Measurements from ENCODE around the gene REP15.

DNA sequence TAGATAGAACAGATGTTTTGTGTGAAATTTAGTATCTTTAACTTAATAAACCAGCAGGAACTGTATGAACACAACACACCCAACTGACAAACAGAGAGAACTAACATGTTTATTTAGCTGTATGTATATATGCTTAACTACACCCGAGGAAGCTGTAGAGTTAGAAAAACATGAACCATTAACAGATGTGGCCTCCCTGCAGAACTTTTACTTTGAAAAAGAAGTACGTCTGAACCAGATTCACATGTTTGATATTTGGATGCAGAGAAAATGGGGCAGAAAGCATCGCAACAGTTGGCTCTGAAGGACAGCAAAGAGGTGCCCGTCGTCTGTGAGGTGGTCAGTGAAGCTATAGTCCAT lies at the start of gene REP15:
- no peak for TF ChIP-seq STAT1 (IDR thresholded peaks at IDR 0.05; ENCODE audit: unreplicated experiment)
- TF ChIP-seq CTCF (conservative IDR thresholded peaks at IDR 0.05; ENCODE audit: low read depth in 2 of 2), result no peak
- no peak for TF ChIP-seq POLR2AphosphoS5 (IDR thresholded peaks at IDR 0.05; ENCODE audit: low read depth)
- no peak for TF ChIP-seq ZNF114 (CRISPR knock-in tag; IDR thresholded peaks at IDR 0.05)

Data from GM23338 (cell line).